ENCODE data around the gene CLASP1. TPM values are rescaled to one million over a fixed set of nuclear protein-coding genes. Genes with fewer than 3 reads are reported as not detected.

Gene CLASP1
- total and polyA plus RNA-seq, 2 of the 8 experiments (the other 6 are each of a cell fraction or from before 2014, with no cell fraction given), result 7.3 to 53.9 TPM

DNA sequence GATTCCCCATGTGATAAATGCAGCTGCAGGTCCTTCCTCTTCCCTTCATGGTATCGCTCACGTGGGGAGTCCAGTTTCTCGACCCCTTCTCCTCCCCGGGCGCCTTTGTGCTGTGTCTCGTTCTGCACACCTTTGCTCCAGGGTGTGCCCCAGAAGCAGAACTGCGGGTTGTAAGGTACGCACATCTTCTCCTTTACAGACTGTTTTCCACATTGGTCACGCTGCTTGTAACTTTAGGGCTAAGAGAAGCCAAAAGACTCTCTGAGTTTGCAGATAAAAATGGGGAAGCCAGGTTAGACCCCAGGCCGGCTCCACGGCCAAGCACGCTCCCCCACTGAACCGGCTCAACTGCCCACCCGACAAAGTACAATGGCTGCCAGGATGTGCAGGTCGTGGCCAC lies 318.3 kb downstream of the CLASP1 start (continued):
- TF ChIP-seq, protein P1, sequence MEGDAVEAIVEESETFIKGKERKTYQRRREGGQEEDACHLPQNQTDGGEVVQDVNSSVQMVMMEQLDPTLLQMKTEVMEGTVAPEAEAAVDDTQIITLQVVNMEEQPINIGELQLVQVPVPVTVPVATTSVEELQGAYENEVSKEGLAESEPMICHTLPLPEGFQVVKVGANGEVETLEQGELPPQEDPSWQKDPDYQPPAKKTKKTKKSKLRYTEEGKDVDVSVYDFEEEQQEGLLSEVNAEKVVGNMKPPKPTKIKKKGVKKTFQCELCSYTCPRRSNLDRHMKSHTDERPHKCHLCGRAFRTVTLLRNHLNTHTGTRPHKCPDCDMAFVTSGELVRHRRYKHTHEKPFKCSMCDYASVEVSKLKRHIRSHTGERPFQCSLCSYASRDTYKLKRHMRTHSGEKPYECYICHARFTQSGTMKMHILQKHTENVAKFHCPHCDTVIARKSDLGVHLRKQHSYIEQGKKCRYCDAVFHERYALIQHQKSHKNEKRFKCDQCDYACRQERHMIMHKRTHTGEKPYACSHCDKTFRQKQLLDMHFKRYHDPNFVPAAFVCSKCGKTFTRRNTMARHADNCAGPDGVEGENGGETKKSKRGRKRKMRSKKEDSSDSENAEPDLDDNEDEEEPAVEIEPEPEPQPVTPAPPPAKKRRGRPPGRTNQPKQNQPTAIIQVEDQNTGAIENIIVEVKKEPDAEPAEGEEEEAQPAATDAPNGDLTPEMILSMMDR (IDR thresholded peaks at IDR 0.05; ENCODE audit: control extremely low read depth in 1 of 3, insufficient read depth in 1 of 3, low read depth in 1 of 3, low read length in 3 of 3), result no peak
- TF ChIP-seq PHF8 (conservative IDR thresholded peaks at IDR 0.05; ENCODE audit: low read depth, low read length), result no peak
- no peak for TF ChIP-seq SP2 (IDR thresholded peaks at IDR 0.05; ENCODE audit: low read length)
- TF ChIP-seq BRCA1 (IDR thresholded peaks at IDR 0.05; ENCODE audit: low read depth, low read length), result no peak
- TF ChIP-seq CREB1 (IDR thresholded peaks at IDR 0.05), result no peak

Data from H1 (cell line).